Measurements from ENCODE around the gene SYNPO2.

Gene SYNPO2

GRCh38 chr4:118883861-118884260, 4.8 kb upstream of the SYNPO2 start:
- DNase-seq: no peak

- DNase-seq: no peak
These were observed 3.9 kb upstream of the SYNPO2 start for GRCh38 chr4:118884716-118885115.

- DNase-seq: no peak
These were observed 648 bp downstream of the SYNPO2 start for GRCh38 chr4:118889312-118889691.

- DNase-seq: no peak
These were observed 5.4 kb downstream of the SYNPO2 start for GRCh38 chr4:118894034-118894433.

- DNase-seq: no peak
These were observed 9.6 kb downstream of the SYNPO2 start for GRCh38 chr4:118898221-118898620.

- no peak for DNase-seq
These were observed 10.1 kb downstream of the SYNPO2 start for GRCh38 chr4:118898684-118899138.

- no peak for DNase-seq
These were observed 15.8 kb downstream of the SYNPO2 start for GRCh38 chr4:118904418-118904817.

- no peak for DNase-seq
These were observed 16.3 kb downstream of the SYNPO2 start for GRCh38 chr4:118904935-118905334.

GRCh38 chr4:118905566-118905965, 16.9 kb downstream of the SYNPO2 start:
- DNase-seq: no peak

- no peak for DNase-seq
These were observed 20.7 kb downstream of the SYNPO2 start for GRCh38 chr4:118909173-118909956.

GRCh38 chr4:118910221-118910620, 21.6 kb downstream of the SYNPO2 start:
- no peak for DNase-seq

- no peak for DNase-seq
These were observed 22.6 kb downstream of the SYNPO2 start for GRCh38 chr4:118911238-118911703.

- DNase-seq: no peak
These were observed 26.8 kb downstream of the SYNPO2 start for GRCh38 chr4:118915468-118915867.

GRCh38 chr4:118916691-118917289, 28.1 kb downstream of the SYNPO2 start:
- DNase-seq: no peak

GRCh38 chr4:118917582-118917981, 28.9 kb downstream of the SYNPO2 start:
- no peak for DNase-seq

- no peak for DNase-seq
These were observed 29.7 kb downstream of the SYNPO2 start for GRCh38 chr4:118918388-118918787.

- DNase-seq: no peak
These were observed 31.6 kb downstream of the SYNPO2 start for GRCh38 chr4:118920247-118920646.

- DNase-seq: no peak
These were observed 33.1 kb downstream of the SYNPO2 start for GRCh38 chr4:118921786-118922185.

- DNase-seq: no peak
These were observed 35.2 kb downstream of the SYNPO2 start for GRCh38 chr4:118923891-118924290.

GRCh38 chr4:118927974-118928373, 39.3 kb downstream of the SYNPO2 start:
- DNase-seq: no peak

GRCh38 chr4:118930255-118930654, 41.6 kb downstream of the SYNPO2 start:
- DNase-seq: no peak

- DNase-seq: no peak
These were observed 43.1 kb downstream of the SYNPO2 start for GRCh38 chr4:118931786-118932185.

- DNase-seq: no peak
These were observed 47.2 kb downstream of the SYNPO2 start for GRCh38 chr4:118935819-118936218.

GRCh38 chr4:118936406-118936805, 47.8 kb downstream of the SYNPO2 start:
- DNase-seq: no peak

Data from T-helper 1 cell (primary cell).